ENCODE measurements around the gene AATF. TPM values are rescaled to one million over a fixed set of nuclear protein-coding genes. Genes with fewer than 3 reads are reported as not detected.
A peak's percentile ranks its signal among the peaks of the same experiment; 100 is the strongest.

AATF gene
- total RNA-seq, 1 experiment from 2014 or later: 87.6 TPM

GRCh38 chr17:36934144-36934691 lies 14.5 kb upstream of the AATF start:
- H3K27ac Mint-ChIP-seq (ENCODE audit: unreplicated experiment): no peak overlapping the region
- intact Hi-C loops (cut with micrococcal nuclease; ENCODE audit: unreplicated experiment): loop anchor here (10.0 kb wide), 1 partner anchor 111 kb away; no protein-coding TSS in a partner anchor
- H3K36me3 Mint-ChIP-seq (ENCODE audit: insufficient read depth, unreplicated experiment): no peaks in the 10 kb centered on the region
- Histone ChIP-seq H3K27me3 (replicated peaks; ENCODE audit: control insufficient read depth, insufficient read depth, low read length) (peaks cover 32% of the 10 kb centered on the region), H3K9me3 (no peaks in the 10 kb centered on the region), H3K36me3 (ENCODE audit: control insufficient read depth, insufficient read depth, low read length) (no peaks in the 10 kb centered on the region), H3K4me3 (ENCODE audit: low read depth, low read length) (peak overlapping the region; percentile 36), H3K4me1 (peaks cover 23% of the 10 kb centered on the region)
- peaks cover 13% of the 10 kb centered on the region for H3K4me1 Mint-ChIP-seq (ENCODE audit: low read depth, unreplicated experiment)
- POLR2A ChIA-PET: no interaction called here
- H3K27me3 Mint-ChIP-seq (ENCODE audit: insufficient read depth, unreplicated experiment): peaks cover 60% of the 10 kb centered on the region
- BruUV-seq (replicated peaks): no TSS peak
- peak overlapping the region; percentile 83 for H3K4me3 Mint-ChIP-seq (ENCODE audit: unreplicated experiment)
- CTCF ChIA-PET: no interaction called here
- TF ChIP-seq CTCF (IDR thresholded peaks at IDR 0.05; ENCODE audit: insufficient read depth in 1 of 2, low read depth in 1 of 2, low read length in 1 of 2, severe bottlenecking in 1 of 2, unreplicated experiment in 1 of 2): peak in 1 of 2 experiments; percentile 14
- no peaks in the 10 kb centered on the region for H3K9me3 Mint-ChIP-seq (ENCODE audit: unreplicated experiment)
- DNase-seq: no peak

GRCh38 chr17:36934692-36935630 lies 13.8 kb upstream of the AATF start:
- Histone ChIP-seq H3K4me1 (peaks cover 23% of the 10 kb centered on the region), H3K27me3 (replicated peaks; ENCODE audit: control insufficient read depth, insufficient read depth, low read length) (peaks cover 35% of the 10 kb centered on the region), H3K9me3 (no peaks in the 10 kb centered on the region), H3K36me3 (ENCODE audit: control insufficient read depth, insufficient read depth, low read length) (no peaks in the 10 kb centered on the region), H3K4me3 (ENCODE audit: low read depth, low read length) (peak overlapping the region; percentile 36)
- no peaks in the 10 kb centered on the region for H3K36me3 Mint-ChIP-seq (ENCODE audit: insufficient read depth, unreplicated experiment)
- TF ChIP-seq CTCF (IDR thresholded peaks at IDR 0.05; ENCODE audit: insufficient read depth in 1 of 2, low read depth in 1 of 2, low read length in 1 of 2, severe bottlenecking in 1 of 2, unreplicated experiment in 1 of 2): no peak
- peak overlapping the region; percentile 83 for H3K4me3 Mint-ChIP-seq (ENCODE audit: unreplicated experiment)
- intact Hi-C loops (cut with micrococcal nuclease; ENCODE audit: unreplicated experiment): loop anchor here (5.0 to 10.0 kb wide), 2 partner anchors 110 to 308 kb away; no protein-coding TSS in a partner anchor
- DNase-seq: peak in 1 of 2 experiments; percentile 59
- ChIA-PET CTCF (no interaction called here), POLR2A (no interaction called here)
- no peak overlapping the region for H3K27ac Mint-ChIP-seq (ENCODE audit: unreplicated experiment)
- peaks cover 61% of the 10 kb centered on the region for H3K27me3 Mint-ChIP-seq (ENCODE audit: insufficient read depth, unreplicated experiment)
- peaks cover 13% of the 10 kb centered on the region for H3K4me1 Mint-ChIP-seq (ENCODE audit: low read depth, unreplicated experiment)
- no TSS peak for BruUV-seq (replicated peaks)
- no peaks in the 10 kb centered on the region for H3K9me3 Mint-ChIP-seq (ENCODE audit: unreplicated experiment)

GRCh38 chr17:36935671-36936454 lies 12.9 kb upstream of the AATF start:
- Mint-ChIP-seq H3K27me3 (ENCODE audit: insufficient read depth, unreplicated experiment) (peaks cover 56% of the 10 kb centered on the region), H3K27ac (ENCODE audit: unreplicated experiment) (no peak overlapping the region), H3K4me1 (ENCODE audit: low read depth, unreplicated experiment) (peaks cover 13% of the 10 kb centered on the region), H3K4me3 (ENCODE audit: unreplicated experiment) (peak overlapping the region; percentile 83), H3K9me3 (ENCODE audit: unreplicated experiment) (no peaks in the 10 kb centered on the region), H3K36me3 (ENCODE audit: insufficient read depth, unreplicated experiment) (no peaks in the 10 kb centered on the region)
- TF ChIP-seq CTCF (IDR thresholded peaks at IDR 0.05; ENCODE audit: insufficient read depth in 1 of 2, low read depth in 1 of 2, low read length in 1 of 2, severe bottlenecking in 1 of 2, unreplicated experiment in 1 of 2): no peak
- intact Hi-C loops (cut with micrococcal nuclease; ENCODE audit: unreplicated experiment): loop anchor here (1.0 to 10.0 kb wide), 3 partner anchors 12 to 309 kb away; partner anchors contain the start of gene AATF
- Histone ChIP-seq H3K4me3 (ENCODE audit: low read depth, low read length) (peak overlapping the region; percentile 36), H3K4me1 (peaks cover 23% of the 10 kb centered on the region), H3K36me3 (ENCODE audit: control insufficient read depth, insufficient read depth, low read length) (no peaks in the 10 kb centered on the region), H3K27me3 (replicated peaks; ENCODE audit: control insufficient read depth, insufficient read depth, low read length) (peaks cover 35% of the 10 kb centered on the region), H3K9me3 (no peaks in the 10 kb centered on the region)
- BruUV-seq (replicated peaks): no TSS peak
- CTCF ChIA-PET: interaction anchor here (0.6 to 0.7 kb wide), 2 partner anchors 96 to 129 kb away, joined by 4 to 5 read pairs; no protein-coding TSS in a partner anchor
- POLR2A ChIA-PET: no interaction called here
- DNase-seq: peak in 1 of 2 experiments; percentile 51
